Parathyroid adenoma (tissue), 2 donors: ENCODE results near the gene EPS15.

Experiments used
- H2AFZ ChIP-seq: fragments of 300-600 bp; sonication (generic); one replicate; pipeline ENCODE4 v1.7.0; 2017; ENCODE audit warnings: antibody characterized with exemption, mild to moderate bottlenecking
- H3K27ac ChIP-seq: fragments of 300-600 bp; sonication (generic); one replicate; pipeline ENCODE4 v1.7.0; 2017
- H3K27me3 ChIP-seq: fragments of 300-600 bp; sonication (generic); one replicate; pipeline ENCODE4 v1.7.0; 2017; ENCODE audit warnings: low read length; ENCODE audit not compliant: control insufficient read depth, insufficient read depth
- H3K36me3 ChIP-seq: fragments of 300-600 bp; sonication (generic); one replicate; pipeline ENCODE4 v1.7.0; 2017; ENCODE audit warnings: low read length; ENCODE audit not compliant: control insufficient read depth, insufficient read depth
- H3K4me1 ChIP-seq: fragments of 300-600 bp; sonication (generic); one replicate; pipeline ENCODE4 v1.7.0; 2017; ENCODE audit warnings: control low read depth
- H3K4me2 ChIP-seq: fragments of 300-600 bp; sonication (generic); one replicate; pipeline ENCODE4 v1.7.0; 2017; ENCODE audit warnings: low read length
- H3K4me3 ChIP-seq: fragments of 300-600 bp; sonication (generic); one replicate; pipeline ENCODE4 v1.7.0; 2017; ENCODE audit warnings: low read depth, low read length
- H3K79me2 ChIP-seq: fragments of 300-600 bp; sonication (generic); one replicate; pipeline ENCODE4 v1.7.0; 2017; ENCODE audit warnings: control low read depth
- H3K9ac ChIP-seq: fragments of 300-600 bp; sonication (generic); one replicate; pipeline ENCODE4 v1.7.0; 2017; ENCODE audit warnings: mild to moderate bottlenecking
- H3K9me3 ChIP-seq: fragments of 300-600 bp; sonication (generic); one replicate; pipeline ENCODE4 v1.7.0; 2017; ENCODE audit warnings: low read length; ENCODE audit not compliant: control insufficient read depth
- CTCF ChIP-seq: fragments of 300-600 bp; sonication (generic); IDR thresholded peaks from one replicate; pipeline ENCODE4 v1.7.0; 2017; ENCODE audit warnings: antibody characterized with exemption, mild to moderate bottlenecking
- donor health status: primary hyperparathyroidism.

Gene EPS15

DNA sequence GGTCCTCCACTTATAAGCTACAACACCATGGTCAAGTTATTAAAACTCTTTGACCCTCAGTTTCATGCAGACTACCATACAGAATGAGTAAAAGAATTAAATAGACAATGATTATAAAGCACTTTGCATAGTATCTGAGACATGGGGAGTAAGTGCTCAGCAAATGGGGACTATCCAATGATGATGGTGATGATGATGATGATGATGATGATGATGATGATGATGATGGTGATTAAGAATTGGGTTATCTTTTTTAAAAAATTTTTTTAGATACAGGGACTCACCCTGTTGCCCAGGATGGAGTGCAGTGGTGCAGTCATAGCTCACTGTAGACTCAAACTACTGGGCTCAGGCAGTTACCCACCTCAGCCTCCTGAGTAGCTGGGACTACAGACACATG, 8.1 kb upstream of the EPS15 start:
- no peak overlapping the region for H3K4me2 ChIP-seq
- H3K9me3 ChIP-seq: no peaks in the 10 kb centered on the region
- TF ChIP-seq CTCF: no peak
- no peak overlapping the region for H3K4me3 ChIP-seq
- H2AFZ ChIP-seq: no peak overlapping the region
- no peaks in the 10 kb centered on the region for H3K79me2 ChIP-seq
- no peaks in the 10 kb centered on the region for H3K27me3 ChIP-seq
- H3K4me1 ChIP-seq: no peaks in the 10 kb centered on the region
- H3K27ac ChIP-seq: no peak overlapping the region
- no peaks in the 10 kb centered on the region for H3K36me3 ChIP-seq
- no peak overlapping the region for H3K9ac ChIP-seq

DNA sequence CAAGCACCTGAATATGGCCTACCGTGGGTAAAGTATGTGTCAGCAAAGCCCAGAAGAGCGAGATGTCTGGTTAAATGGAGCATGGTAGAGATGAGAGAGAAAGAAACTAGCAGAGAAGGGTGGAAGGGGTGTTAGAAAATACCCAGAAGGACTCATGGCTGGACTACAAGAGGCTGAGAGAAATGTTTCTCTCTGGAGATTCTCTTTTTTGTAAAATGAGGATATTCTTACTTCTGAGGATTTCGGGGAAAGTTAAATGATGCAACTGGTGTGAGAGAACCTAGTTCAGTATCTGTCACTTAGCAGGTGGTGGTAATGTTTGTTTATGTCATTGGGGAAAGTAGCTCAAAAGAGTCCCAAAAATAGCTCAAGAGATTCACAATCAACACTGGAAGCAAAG, 7.2 kb upstream of the EPS15 start:
- no peak for TF ChIP-seq CTCF
- Histone ChIP-seq H3K4me1 (no peaks in the 10 kb centered on the region), H3K27ac (no peak overlapping the region), H3K36me3 (no peaks in the 10 kb centered on the region), H3K9ac (no peak overlapping the region), H2AFZ (no peak overlapping the region), H3K9me3 (no peaks in the 10 kb centered on the region), H3K27me3 (no peaks in the 10 kb centered on the region), H3K79me2 (no peaks in the 10 kb centered on the region), H3K4me2 (no peak overlapping the region), H3K4me3 (no peak overlapping the region)

DNA sequence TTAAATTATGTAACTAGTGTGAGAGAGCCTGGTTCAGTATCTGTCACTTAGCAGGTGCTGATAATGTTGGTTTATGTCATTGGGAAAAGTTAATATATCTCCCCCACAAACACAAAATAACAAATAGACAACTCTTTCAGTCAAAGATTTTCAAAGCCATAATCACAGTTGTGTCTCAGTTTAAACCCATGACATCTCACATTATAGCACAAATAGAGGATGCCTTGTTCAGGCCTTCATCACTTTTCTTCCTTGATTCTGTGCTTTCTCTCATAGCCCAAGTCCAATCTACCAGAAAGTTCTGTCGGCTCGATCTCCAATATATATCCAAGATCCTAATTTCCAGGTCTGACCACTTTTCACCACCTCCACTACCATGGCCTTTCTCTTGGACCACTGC, 6.2 kb upstream of the EPS15 start:
- H3K27me3 ChIP-seq: no peaks in the 10 kb centered on the region
- TF ChIP-seq CTCF: no peak
- H3K9me3 ChIP-seq: no peaks in the 10 kb centered on the region
- H3K79me2 ChIP-seq: no peaks in the 10 kb centered on the region
- no peak overlapping the region for H3K9ac ChIP-seq
- no peak overlapping the region for H3K4me2 ChIP-seq
- no peaks in the 10 kb centered on the region for H3K36me3 ChIP-seq
- H3K27ac ChIP-seq: no peak overlapping the region
- H3K4me3 ChIP-seq: no peak overlapping the region
- H3K4me1 ChIP-seq: no peaks in the 10 kb centered on the region
- no peak overlapping the region for H2AFZ ChIP-seq

- TF ChIP-seq CTCF: no peak
- no peak overlapping the region for H3K27ac ChIP-seq
Observed at GRCh38 chr1:51524817-51525216, 5.8 kb upstream of the EPS15 start.

DNA sequence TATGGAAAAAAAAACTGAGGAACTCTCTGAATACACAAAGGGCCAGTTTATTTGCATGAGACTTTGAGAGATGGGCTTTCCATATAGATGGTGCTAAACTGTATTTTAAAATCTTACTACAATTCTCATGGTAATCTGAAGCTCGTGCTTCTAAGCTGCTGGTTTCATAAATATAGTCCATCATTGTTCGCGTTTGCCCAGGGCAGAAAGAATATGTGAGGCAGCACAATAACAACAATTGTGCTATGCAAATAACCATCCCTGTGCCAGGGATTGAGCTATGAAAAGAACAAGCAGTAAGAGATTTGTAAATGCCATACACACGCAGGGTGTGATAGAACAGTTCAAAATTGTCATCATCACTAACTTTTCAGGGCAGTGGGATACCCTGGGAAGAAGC, 4.9 kb upstream of the EPS15 start:
- Histone ChIP-seq H3K27me3 (no peaks in the 10 kb centered on the region), H2AFZ (no peak overlapping the region), H3K79me2 (no peaks in the 10 kb centered on the region), H3K27ac (no peak overlapping the region), H3K4me1 (no peaks in the 10 kb centered on the region), H3K36me3 (no peaks in the 10 kb centered on the region), H3K4me2 (no peak overlapping the region), H3K9ac (no peak overlapping the region), H3K9me3 (no peaks in the 10 kb centered on the region), H3K4me3 (no peak overlapping the region)
- TF ChIP-seq CTCF: no peak

More at GRCh38 chr1:51524817-51525216, 5.8 kb upstream of the EPS15 start:
- Histone ChIP-seq H3K4me2 (no peak overlapping the region), H3K9me3 (no peaks in the 10 kb centered on the region), H3K4me3 (no peak overlapping the region), H3K9ac (no peak overlapping the region), H2AFZ (no peak overlapping the region), H3K36me3 (no peaks in the 10 kb centered on the region), H3K27me3 (no peaks in the 10 kb centered on the region), H3K79me2 (no peaks in the 10 kb centered on the region), H3K4me1 (no peaks in the 10 kb centered on the region)
